Hematopoietic multipotent progenitor cell treated with erythropoietin and hydrocortisone succinate and interleukin-3 and kit ligand, for 6 days (in vitro differentiated cells): ENCODE data around the gene DUSP28.

ENCODE experiments used
- DNase-seq: peaks from one replicate; pipeline ENCODE4 v3.0.0-alpha.2; 2015

DUSP28 gene

DNA sequence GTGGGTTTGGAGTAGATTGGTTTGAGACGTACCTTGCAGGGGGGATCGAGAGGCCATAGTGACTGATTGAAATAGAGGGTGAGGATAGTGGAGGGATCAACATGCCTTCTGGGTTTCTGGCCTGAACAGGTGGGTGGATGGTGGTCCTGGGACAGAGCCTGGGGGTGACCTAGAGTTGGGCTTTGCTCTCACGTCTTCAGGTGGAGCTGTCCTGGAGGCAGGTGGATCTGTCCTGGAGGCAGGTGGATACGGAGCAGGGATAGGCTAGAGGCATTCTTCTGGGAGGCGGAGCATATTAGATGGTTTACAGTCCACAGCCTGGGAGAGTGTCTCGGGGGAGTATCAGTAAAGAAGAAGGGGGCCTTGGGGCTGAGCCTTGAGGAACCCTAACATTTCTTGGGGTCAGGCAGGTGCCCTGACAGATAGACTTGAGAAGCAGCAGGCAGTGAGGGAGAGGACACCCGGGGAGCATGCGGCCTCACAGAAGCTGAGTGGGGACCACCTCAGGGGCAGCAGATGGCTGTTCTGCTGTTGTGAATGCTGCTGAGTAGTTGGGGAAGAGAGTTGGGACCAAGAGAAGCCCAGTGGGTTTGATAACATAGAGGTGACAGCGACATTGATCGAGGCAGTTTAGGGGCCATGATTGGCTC, 28.0 kb downstream of the DUSP28 start:
- DNase-seq, result no peak

DNA sequence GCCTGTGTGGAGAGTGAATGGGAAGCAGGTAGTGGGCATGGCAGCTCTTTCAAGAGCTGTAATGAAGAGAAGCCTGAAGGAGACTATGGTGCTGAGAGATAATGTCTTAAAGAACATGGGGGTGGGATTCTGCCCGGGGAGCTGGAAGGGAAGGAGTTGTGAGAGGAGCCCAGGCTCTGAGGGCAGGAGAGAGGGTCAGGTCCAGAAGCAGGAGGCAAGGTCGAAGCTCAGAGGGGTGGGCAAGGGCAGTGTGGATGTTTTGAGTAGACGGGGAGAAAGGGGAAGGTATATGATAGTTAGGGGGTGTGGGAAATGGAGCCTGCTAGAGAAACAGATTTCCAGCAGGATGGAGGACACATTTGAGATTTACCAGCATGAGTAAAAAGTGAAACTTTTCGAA, 28.5 kb downstream of the DUSP28 start:
- no peak for DNase-seq

- no peak for DNase-seq
Observed at GRCh38 chr2:240589375-240589774, 29.2 kb downstream of the DUSP28 start.

DNA sequence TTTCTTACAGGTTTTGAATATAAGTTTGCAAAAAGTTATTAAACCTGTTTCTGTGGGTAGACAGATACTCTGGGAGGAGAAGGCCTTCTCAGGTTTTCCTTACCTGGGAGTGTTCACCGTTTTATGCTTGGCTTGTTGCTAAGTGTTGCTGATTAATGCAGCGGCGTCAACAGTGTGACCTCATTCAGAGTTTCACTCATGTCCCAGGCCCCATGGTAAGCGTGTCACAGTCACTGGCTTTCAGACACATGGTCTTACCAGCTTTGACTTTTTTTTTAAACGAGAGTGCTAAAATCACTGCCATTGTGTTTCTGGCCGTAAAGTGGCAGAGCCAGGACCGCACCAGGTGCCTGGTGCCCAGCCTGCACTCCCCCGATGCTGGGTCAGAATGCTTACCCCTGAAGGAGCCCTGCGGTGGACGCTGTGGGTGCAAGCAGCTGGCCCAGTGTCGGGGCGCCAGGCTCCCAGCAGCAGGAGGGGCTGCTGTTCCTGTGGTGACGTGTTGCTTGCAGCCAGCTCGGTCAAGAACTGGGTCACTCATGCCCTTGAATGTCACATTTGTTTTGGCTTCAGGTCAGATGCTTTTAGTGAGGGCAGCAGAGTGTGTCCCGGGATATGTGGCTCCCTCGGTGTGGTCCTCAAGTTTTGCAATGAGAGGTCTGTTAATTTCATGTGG, 29.8 kb downstream of the DUSP28 start:
- DNase-seq, result no peak

GRCh38 chr2:240590681-240591111, 30.5 kb downstream of the DUSP28 start:
- no peak for DNase-seq

DNA sequence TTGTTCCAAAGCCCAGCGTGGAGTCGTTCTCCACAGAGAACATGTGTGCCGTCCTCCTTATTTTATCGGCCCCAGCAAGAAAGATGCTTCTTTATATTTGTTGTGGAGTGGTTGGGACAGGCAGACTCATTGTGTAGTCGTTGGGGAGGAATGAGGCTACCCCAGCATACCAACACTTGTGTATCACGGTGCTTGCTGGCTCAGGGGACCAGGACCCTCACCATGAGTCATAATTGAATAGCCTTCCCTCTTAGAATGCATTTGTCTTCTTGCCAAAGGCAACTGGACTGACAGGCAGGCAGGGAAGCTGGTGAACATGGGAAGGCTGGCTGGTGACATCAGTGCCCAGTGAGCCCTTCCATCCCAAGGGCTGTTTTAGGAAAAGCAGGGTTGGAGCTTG, 31.1 kb downstream of the DUSP28 start:
- DNase-seq, result no peak

DNA sequence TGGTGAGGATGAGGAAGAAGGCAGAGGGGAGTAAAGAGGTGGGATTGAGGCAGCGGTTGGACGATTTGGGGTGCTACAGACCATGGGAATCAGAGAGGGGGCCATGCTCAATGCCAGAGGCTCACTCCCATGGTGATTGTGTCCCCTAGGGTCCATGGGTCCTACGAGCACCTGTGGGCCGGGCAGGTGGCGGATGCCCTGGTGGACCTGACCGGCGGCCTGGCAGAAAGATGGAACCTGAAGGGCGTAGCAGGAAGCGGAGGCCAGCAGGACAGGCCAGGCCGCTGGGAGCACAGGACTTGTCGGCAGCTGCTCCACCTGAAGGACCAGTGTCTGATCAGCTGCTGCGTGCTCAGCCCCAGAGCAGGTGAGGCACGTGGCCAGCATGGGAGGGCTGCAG, 31.6 kb downstream of the DUSP28 start:
- no peak for DNase-seq

- no peak for DNase-seq
Observed at GRCh38 chr2:240593026-240593702, 33.0 kb downstream of the DUSP28 start.

DNA sequence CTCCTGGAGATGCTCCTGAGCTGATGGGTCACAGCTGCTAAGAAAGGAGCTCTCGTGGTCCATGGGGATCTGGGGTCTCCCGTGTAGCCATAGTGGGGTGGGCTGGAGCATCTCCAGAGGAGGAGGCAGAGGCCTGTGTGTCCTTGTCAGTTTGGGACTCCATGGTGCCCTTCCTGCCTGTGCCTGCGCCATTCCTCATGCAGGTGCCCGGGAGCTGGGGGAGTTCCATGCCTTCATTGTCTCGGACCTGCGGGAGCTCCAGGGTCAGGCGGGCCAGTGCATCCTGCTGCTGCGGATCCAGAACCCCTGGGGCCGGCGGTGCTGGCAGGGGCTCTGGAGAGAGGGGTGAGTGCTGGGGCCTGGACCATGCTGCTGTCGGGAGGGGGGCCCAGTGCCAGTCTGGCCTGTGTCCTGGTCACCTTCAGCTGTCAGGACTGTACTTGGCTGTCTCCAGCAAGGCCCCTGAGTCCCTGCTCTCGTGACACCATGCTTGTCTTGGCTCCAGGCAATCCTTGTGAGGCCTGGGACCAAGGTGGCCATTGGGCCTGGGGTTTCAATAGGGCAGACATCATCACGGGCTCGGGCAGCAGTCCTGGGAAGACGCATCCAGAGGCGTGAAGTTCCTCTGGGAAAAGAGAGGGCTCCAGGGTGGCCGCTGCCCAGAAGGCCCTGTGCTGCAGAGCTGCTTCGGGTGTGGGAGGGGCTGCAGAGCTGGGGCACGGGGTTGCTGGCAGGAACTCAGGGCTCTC, 33.7 kb downstream of the DUSP28 start:
- no peak for DNase-seq

GRCh38 chr2:240594511-240595380, 34.6 kb downstream of the DUSP28 start:
- DNase-seq, result no peak

DNA sequence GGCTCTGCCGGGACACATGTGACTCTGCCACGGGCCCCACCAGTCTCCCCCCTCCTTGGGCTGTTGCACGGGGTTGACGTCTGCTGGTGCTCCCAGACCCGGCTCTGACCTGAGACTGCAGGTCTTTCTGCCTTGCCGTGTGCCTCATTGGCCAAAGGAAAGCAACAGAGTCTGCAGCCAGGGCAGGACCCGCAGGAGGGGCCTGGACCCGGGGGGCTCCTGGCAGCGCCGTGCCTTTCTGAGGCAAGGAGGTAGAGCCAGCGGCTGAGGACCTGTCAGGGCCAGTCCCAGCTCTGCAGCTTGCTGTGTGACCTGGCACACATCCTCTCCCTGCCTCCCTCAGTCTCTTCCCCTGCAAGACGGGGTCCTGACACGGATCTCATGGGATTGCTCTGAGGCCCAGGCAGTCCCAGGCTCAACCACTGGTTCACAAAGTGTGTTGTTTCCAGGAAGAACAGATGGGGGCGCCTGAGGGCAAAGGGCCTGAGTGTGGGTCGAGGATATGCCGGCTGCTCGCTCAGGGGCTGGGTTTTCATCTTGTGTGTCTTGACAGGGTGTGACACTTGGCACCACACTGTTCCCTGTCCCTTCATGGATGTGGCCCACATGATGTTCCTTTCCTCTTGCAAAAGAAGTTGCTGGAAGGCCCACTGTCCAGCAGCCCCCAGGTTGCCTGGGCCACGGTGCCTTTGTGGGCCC, 35.4 kb downstream of the DUSP28 start:
- DNase-seq, result peak; percentile 78

GRCh38 chr2:240596080-240596460, 35.9 kb downstream of the DUSP28 start:
- DNase-seq, result no peak

DNA sequence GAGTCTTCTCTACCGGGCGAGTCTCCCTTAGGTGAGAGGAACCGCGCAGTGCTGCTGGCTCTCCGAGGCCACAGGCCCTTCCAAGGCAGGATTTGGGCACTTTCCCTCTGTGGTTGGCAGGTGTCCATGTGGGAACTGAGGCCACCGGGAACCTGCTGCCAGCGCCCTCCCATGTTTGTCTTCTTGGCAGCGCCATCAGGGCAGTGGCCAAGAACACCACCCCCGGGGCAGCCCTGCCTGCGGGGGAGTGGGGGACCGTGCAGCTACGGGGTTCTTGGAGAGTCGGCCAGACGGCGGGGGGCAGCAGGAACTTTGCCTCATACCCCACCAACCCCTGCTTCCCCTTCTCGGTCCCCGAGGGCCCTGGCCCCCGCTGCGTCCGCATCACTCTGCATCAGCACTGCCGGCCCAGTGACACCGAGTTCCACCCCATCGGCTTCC, 36.4 kb downstream of the DUSP28 start:
- no peak for DNase-seq

DNA sequence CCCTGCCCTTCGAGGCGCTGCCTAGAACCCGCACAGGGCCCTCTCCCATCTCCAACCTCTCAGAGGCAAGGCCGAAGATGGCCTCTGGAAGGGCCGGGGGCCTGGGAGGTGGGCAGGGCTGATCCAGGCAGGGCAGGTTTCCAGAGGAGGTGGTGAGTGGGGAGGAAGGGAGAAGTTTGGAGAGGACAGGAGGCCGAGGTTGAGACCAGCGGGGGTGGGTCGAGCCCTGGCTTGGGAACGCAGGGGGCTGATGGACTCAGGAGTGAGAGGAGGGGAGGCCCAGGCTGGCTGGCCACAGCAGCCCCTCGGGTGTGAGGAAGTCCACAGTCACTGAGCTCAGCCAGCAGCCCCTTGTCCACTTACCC, 36.9 kb downstream of the DUSP28 start:
- no peak for DNase-seq

DNA sequence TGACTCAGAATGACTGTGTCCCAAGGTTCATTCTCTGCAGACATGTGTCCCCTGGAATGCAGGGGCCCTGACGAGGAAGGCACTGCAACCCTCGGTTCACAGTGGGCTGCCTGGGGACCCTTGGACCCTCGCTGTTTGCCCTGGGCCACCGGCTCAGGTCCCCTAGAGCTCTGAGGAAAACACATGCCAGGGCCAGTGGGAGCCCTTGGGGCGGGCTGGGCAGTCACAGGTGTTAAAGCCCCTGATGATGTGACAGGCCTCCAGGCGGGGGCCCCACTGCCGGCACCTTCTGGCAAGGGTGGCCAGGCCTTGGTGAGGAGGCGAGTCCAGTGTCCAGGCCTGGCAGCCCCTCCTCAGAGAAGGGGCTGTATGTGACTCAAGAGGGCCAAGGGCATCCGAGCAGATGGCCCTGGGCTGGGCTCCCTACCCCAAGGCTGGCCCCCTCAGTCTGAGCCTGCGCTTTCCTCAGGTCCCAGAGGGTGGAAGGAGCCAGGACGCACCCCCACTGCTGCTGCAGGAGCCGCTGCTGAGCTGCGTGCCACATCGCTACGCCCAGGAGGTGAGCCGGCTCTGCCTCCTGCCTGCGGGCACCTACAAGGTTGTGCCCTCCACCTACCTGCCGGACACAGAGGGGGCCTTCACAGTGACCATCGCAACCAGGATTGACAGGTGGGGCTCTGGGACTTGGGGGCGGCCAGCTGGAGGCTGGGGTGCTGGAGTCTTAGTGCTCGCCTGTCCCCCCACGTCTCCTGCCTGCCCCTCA, 37.4 kb downstream of the DUSP28 start:
- no peak for DNase-seq

DNA sequence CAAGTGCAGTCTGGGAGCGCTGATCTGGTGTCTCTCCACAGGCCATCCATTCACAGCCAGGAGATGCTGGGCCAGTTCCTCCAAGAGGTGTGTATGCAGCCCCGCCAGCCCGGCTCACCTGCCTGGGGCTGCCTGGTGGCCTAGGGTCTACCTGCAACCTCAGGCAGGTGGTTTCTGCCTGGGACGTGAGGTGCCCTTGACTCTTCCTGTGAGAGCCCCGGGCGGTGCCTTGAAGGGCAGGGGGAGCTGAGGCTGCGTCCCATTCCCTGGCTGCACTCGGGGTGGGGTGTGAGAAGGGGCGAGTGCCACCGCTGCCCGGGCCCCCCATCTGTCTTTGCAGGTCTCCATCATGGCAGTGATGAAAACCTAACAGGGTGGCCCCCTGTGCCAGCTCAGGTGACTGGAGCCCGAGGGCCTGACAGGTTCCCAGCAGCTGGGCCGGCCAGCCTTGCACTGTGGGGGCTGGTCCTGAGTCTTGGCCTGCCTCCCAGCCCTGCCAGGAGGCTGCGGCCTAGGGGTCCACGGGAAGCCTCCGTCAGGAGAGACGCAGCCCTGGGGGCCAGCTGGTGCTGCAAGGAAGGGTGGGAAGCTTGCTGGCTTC, 38.3 kb downstream of the DUSP28 start:
- DNase-seq, result no peak

- no peak for DNase-seq
Observed at GRCh38 chr2:240599141-240599583, 39.0 kb downstream of the DUSP28 start.

GRCh38 chr2:240600451-240600961, 40.3 kb downstream of the DUSP28 start:
- DNase-seq, result no peak

DNA sequence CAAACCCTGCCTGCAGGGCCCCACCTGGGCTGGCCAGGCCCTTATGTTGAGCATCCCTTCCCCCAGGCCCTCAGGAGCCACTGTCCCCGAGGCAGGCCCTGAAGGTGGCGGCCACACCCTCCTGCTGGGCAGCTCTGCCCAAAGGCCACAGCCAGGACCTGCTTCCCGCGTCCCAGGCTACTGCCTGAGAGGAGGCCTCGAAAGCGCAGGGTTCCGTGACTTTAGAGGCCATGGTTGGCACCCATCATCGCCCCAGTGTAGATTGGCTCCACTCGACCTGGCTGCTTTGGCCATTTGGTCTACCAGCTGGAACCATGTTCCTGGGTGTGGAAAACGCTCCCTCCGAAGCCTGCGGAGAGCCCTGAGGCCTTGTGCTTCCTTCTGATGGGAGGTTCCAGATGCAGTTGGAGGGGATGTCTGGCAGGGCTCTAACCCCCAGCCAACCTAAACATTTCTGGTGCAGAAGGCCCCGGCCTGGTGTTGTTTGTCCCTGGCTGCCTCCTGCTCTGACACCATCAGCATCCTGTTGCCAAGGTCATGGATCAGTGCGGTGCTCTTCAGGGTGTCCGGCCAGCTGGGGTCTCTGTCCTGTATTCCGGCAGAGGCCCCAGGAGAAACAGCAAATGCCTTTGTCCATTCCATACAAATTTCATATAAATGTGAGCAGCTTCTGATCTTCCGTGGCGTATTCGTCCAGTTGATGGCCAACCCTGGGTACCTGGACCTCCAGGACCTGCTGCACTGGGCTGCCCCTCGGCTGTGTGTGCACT, 41.1 kb downstream of the DUSP28 start:
- DNase-seq, result no peak

- DNase-seq, result no peak
Observed at GRCh38 chr2:240601831-240602160, 41.6 kb downstream of the DUSP28 start.
